Colonic mucosa (tissue), 4 donors: ENCODE measurements around the gene RPS2. TPM values are rescaled to one million over a fixed set of nuclear protein-coding genes. Genes with fewer than 3 reads are reported as not detected.

Experiments
- DNase-seq: peaks from one replicate; pipeline ENCODE4 v3.0.0-alpha.2; 2020
- H3K27ac ChIP-seq: fragments of 200-600 bp; one replicate; pipeline ENCODE4 v1.8.0; 2021
- H3K27me3 ChIP-seq: fragments of 200-600 bp; one replicate; pipeline ENCODE4 v1.8.0; 2021
- H3K36me3 ChIP-seq: fragments of 200-600 bp; one replicate; pipeline ENCODE4 v1.8.0; 2021
- H3K4me1 ChIP-seq: fragments of 200-600 bp; one replicate; pipeline ENCODE4 v1.8.0; 2021; ENCODE audit warnings: mild to moderate bottlenecking
- H3K4me3 ChIP-seq: fragments of 200-600 bp; one replicate; pipeline ENCODE4 v1.8.0; 2021
- H3K9ac ChIP-seq, 2 donors: one replicate each; pipeline ENCODE4 v1.7.0; 2013; ENCODE audit warnings: control low read depth in 2 of 2, low read depth in 2 of 2, low read length in 2 of 2
- H3K9me3 ChIP-seq: fragments of 200-600 bp; one replicate; pipeline ENCODE4 v1.8.0; 2021
- intact Hi-C: fragments of 100-400 bp; cut with DNase I; formaldehyde crosslinking; loops from one replicate; pipeline ENCODE4 v1.14.1; 2022
- total RNA-seq, 2 donors: library from RNA; stranded (reverse); fragmentation: NEBNext Ultra II Directional in 1 of 2; extraction: Animal tissue kit (Norgen Biotek cat#: 25700) in 1 of 2; gene quantifications; one replicate each; pipeline ENCODE4 v1.2.1, GENCODE V29; 2021
- TF ChIP-seq, protein P1 (sequence below): fragments of 200-600 bp; IDR thresholded peaks from one replicate; pipeline ENCODE4 v1.8.0; 2022; ENCODE audit warnings: antibody characterized with exemption, mild to moderate bottlenecking
- donor health status: healthy.
- donor health status: DM: no; HTN: no; CAD: no.
- donor health status: DM: no; HTN: no; CAD: no.

RPS2 gene
- total RNA-seq, 2 donors from 2014 or later = 1,996 to 2,736 TPM

DNA sequence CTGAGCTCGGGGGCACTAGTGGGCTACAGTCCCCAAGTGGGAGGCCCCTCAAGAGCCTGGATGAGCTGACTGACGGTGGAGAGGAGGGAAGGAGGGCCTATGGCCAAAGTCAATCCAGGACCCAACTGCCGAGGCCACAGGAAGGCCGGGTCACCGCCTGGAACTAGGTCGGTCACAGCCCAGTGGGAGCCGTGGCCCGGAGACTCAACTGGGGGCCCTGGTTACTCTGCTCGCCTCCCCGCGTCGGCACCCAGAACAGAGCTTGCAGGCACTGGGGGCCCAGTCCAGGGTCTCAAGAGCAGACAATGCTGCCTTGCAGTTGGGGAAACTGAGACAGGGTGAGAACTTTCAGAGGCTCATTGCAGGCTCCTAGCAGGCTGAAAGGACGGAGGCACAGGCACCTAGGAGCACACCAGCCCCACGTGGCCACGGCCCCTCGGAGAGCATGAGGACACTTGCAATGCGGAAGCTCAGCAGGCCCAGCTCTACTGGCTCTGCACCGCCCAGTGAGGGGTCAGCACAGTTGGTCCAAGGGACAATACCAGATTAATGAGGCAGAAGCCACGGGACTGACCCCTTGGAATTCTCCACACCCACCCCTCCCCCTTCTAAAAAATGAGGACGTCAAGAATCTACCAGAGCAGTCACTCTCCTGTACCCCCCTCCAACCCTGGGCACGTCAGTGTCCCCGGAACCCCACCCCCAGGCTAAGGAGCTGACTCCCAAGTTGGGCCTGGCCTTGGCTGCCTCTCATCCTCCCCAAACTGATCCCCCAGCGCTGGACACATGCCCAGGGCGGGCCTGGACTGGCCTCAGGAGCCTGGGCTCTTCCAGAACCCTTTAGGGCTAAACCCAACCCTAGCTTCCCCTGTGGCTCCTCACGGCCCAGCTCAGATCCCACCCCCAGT, 48.6 kb downstream of the RPS2 start:
- Histone ChIP-seq H3K27ac (no peak overlapping the region), H3K27me3 (peaks cover 32% of the 10 kb centered on the region), H3K9me3 (no peaks in the 10 kb centered on the region), H3K36me3 (no peaks in the 10 kb centered on the region), H3K4me3 (no peak overlapping the region), H3K4me1 (peaks cover 12% of the 10 kb centered on the region), H3K9ac (no peak overlapping the region)
- TF ChIP-seq, protein P1, sequence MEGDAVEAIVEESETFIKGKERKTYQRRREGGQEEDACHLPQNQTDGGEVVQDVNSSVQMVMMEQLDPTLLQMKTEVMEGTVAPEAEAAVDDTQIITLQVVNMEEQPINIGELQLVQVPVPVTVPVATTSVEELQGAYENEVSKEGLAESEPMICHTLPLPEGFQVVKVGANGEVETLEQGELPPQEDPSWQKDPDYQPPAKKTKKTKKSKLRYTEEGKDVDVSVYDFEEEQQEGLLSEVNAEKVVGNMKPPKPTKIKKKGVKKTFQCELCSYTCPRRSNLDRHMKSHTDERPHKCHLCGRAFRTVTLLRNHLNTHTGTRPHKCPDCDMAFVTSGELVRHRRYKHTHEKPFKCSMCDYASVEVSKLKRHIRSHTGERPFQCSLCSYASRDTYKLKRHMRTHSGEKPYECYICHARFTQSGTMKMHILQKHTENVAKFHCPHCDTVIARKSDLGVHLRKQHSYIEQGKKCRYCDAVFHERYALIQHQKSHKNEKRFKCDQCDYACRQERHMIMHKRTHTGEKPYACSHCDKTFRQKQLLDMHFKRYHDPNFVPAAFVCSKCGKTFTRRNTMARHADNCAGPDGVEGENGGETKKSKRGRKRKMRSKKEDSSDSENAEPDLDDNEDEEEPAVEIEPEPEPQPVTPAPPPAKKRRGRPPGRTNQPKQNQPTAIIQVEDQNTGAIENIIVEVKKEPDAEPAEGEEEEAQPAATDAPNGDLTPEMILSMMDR = no peak
- intact Hi-C loops = no loop called here
- DNase-seq = no peak

DNA sequence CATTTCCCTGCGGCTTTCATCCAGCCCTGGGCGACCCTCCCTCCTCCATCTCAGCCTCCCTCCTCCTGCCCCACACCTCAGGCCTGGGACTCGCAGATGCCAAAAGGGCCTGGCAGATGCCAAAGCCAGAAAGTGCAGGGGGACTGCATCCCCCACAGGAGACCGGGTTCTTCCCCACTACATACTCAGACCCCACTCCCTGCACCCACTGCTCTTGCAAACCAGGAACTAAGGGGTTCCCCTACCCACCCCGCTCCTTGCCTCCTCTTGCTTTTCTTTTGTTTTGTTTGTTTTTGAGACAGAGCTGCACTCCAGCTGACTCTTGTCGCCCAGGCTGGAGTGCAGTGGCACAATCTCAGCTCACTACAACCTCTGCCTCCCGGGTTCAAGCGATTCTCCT, 49.6 kb downstream of the RPS2 start:
- H3K36me3 ChIP-seq = no peaks in the 10 kb centered on the region
- TF ChIP-seq, protein P1 = no peak
- no peaks in the 10 kb centered on the region for H3K9me3 ChIP-seq
- peaks cover 28% of the 10 kb centered on the region for H3K27me3 ChIP-seq
- H3K27ac ChIP-seq = no peak overlapping the region
- intact Hi-C loops = no loop called here
- peaks cover 12% of the 10 kb centered on the region for H3K4me1 ChIP-seq
- DNase-seq = no peak
- no peak overlapping the region for H3K4me3 ChIP-seq
- H3K9ac ChIP-seq = no peak overlapping the region

DNA sequence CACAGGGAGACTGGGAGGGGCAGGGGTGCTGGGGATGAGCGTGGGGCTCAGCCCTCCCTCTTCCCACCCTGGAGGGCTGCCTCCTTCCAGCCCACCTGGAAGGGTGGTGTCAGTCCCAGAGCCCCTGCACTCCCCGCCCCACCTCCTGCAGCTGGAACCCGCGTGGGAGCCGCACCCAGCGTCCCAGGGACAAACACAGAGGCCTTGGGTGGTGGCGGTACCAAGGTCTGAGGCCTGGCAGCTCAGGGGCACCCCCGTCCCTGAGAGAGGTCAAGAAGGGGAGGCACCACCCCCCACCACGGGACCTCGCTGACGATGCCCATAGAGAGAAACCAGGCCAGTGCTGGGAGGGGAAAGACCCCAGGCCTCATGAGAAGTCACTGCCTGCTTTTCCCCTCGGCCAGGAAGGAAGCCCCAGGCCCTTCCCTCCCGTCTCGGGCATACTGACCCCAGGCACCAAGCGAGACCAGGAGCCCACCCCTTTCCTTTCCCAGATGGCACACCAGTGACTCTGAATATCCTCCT, 50.5 kb downstream of the RPS2 start:
- intact Hi-C loops = no loop called here
- peaks cover 12% of the 10 kb centered on the region for H3K4me1 ChIP-seq
- peaks cover 21% of the 10 kb centered on the region for H3K27me3 ChIP-seq
- no peaks in the 10 kb centered on the region for H3K9me3 ChIP-seq
- TF ChIP-seq, protein P1 = no peak
- no peak overlapping the region for H3K27ac ChIP-seq
- DNase-seq = peak; percentile 56
- H3K36me3 ChIP-seq = no peaks in the 10 kb centered on the region
- H3K9ac ChIP-seq = peak overlapping the region; percentile 8 to 70
- no peak overlapping the region for H3K4me3 ChIP-seq

DNA sequence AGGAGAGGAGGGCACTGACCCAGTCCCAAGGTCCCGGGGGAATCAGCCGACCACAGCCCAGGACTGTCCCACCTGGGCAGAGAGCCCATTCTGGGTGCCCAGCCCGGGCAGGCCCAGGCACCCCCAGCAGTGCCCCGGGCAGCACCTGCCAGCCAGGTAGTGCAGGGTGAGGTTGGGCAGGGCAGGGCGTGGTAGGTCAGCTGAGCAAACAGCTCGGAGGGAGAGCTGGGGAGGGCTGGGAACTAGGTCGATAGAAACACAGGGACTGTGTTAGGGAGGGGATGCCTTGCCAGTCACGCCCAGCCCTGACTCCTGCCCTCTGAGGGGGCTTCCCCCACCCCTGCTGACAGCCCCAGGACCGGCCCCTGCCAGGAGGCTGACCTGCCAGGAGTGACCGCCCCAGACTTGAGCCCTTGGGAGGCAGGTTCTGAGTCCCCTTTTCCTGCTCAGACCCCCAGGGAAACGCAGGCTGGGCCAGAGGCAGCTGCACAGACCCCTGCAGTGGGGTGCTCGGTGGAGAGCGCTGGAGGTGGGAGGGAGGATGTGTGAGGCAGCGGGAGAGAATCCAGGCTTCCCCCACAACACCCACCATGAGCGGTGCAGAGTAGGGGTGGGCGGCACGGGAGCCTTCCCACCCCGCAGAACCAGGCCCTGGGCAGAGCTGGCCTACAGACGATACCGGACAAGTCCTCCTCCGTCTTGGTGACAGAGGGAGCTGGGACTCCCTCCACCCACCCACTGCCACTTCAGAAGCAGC, 51.1 kb downstream of the RPS2 start:
- H3K27me3 ChIP-seq = peaks cover 14% of the 10 kb centered on the region
- no peak overlapping the region for H3K4me3 ChIP-seq
- peak overlapping the region; percentile 8 to 70 for H3K9ac ChIP-seq

DNA sequence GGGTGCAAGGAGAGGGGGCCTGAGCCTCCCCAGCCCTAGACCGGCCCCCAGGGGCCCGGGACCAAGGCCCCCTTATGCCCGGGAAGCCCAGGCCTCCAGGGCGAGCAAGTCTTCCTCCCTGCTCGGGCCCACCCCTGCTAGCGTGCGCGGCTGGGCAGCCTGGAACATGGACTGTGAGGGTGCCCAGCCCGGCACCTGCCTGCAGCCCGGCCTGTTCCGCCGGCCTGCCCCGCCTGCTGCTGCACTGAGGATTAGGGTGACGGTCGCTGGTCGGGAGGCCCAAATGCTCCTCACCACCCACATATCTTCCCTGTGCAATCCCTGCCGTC, 52.4 kb downstream of the RPS2 start:
- Histone ChIP-seq H3K9me3 (no peaks in the 10 kb centered on the region), H3K9ac (no peak overlapping the region), H3K4me1 (peaks cover 12% of the 10 kb centered on the region), H3K27ac (no peak overlapping the region), H3K36me3 (no peaks in the 10 kb centered on the region), H3K4me3 (no peak overlapping the region), H3K27me3 (peaks cover 5% of the 10 kb centered on the region)
- TF ChIP-seq, protein P1 = no peak
- DNase-seq = no peak
- intact Hi-C loops = no loop called here

More for the DNA sequence above, 51.1 kb downstream of the RPS2 start:
- H3K9me3 ChIP-seq = no peaks in the 10 kb centered on the region
- peaks cover 12% of the 10 kb centered on the region for H3K4me1 ChIP-seq
- H3K36me3 ChIP-seq = no peaks in the 10 kb centered on the region
- DNase-seq = peak; percentile 94
- H3K27ac ChIP-seq = peak overlapping the region; percentile 32
- TF ChIP-seq, protein P1 = no peak
- intact Hi-C loops = no loop called here

Other genes with a start within 250 kb of the RPS2 start
- 10 to 100 TPM; 61.3 to 79.7 TPM for gene NME3, start 193.3 kb downstream of the RPS2 start, total RNA-seq
- 10 to 100 TPM; 16.7 to 30.6 TPM for gene EME2, start 192.0 kb downstream of the RPS2 start, total RNA-seq
- 100 to 1,000 TPM; 106 to 227 TPM for gene MRPS34, start 191.7 kb downstream of the RPS2 start, total RNA-seq
- 10 to 100 TPM; 32.7 to 35.9 TPM for gene SPSB3, start 182.3 kb downstream of the RPS2 start, total RNA-seq
- 10 to 100 TPM; 30.0 to 72.8 TPM for gene NUBP2, start 181.9 kb downstream of the RPS2 start, total RNA-seq
- gene IGFALS, start 171.1 kb downstream of the RPS2 start, total RNA-seq = 1 to 10 TPM; 5.7 to 7.0 TPM
- gene HAGH, start 138.0 kb downstream of the RPS2 start, total RNA-seq = 10 to 100 TPM; 61.9 to 64.7 TPM
- 10 to 100 TPM; 55.5 to 73.9 TPM for gene FAHD1, start 137.6 kb downstream of the RPS2 start, total RNA-seq
- under 1 TPM in 1 of 2 donors, not detected in 1; 0.27 TPM for gene MEIOB, start 92.7 kb downstream of the RPS2 start, total RNA-seq
- gene HS3ST6, start 46.4 kb downstream of the RPS2 start, total RNA-seq = under 1 TPM; 0.59 to 0.82 TPM
- gene MSRB1, start 21.6 kb downstream of the RPS2 start, total RNA-seq = 10 to 100 TPM; 33.0 to 61.2 TPM
- not detected for gene RPL3L, start 10.1 kb downstream of the RPS2 start, total RNA-seq
- gene NDUFB10, start 5.3 kb downstream of the RPS2 start, total RNA-seq = 100 to 1,000 TPM; 219 to 272 TPM
- gene RNF151, start 2.0 kb upstream of the RPS2 start, total RNA-seq = not detected
- gene TBL3, start 7.2 kb upstream of the RPS2 start, total RNA-seq = 10 to 100 TPM; 19.4 to 43.1 TPM
- gene NOXO1, start 16.6 kb upstream of the RPS2 start, total RNA-seq = 10 to 100 TPM; 43.9 to 80.1 TPM
- 10 to 100 TPM; 76.6 to 79.5 TPM for gene GFER, start 19.4 kb upstream of the RPS2 start, total RNA-seq
- 1 to 10 TPM; 1.5 to 1.9 TPM for gene SYNGR3, start 25.1 kb upstream of the RPS2 start, total RNA-seq
- gene ZNF598, start 45.0 kb upstream of the RPS2 start, total RNA-seq = 10 to 100 TPM; 45.4 to 64.3 TPM
- 1 to 10 TPM; 3.5 to 3.8 TPM for gene NPW, start 55.0 kb upstream of the RPS2 start, total RNA-seq
- 10 to 100 TPM; 64.0 to 77.9 TPM for gene NHERF2, start 62.1 kb upstream of the RPS2 start, total RNA-seq
- gene NTHL1, start 83.0 kb upstream of the RPS2 start, total RNA-seq = 10 to 100 TPM; 30.1 to 96.8 TPM
- 100 to 1,000 TPM in 1 of 2 donors, 10 to 100 TPM in 1; 75.3 to 143 TPM for gene TSC2, start 83.2 kb upstream of the RPS2 start, total RNA-seq
- 10 to 100 TPM; 48.2 to 83.5 TPM for gene PKD1, start 171.1 kb upstream of the RPS2 start, total RNA-seq
- gene RAB26, start 183.8 kb upstream of the RPS2 start, total RNA-seq = 10 to 100 TPM; 18.2 to 24.5 TPM
- 100 to 1,000 TPM; 102 to 131 TPM for gene TRAF7, start 191.0 kb upstream of the RPS2 start, total RNA-seq
- under 1 TPM; 0.07 to 0.27 TPM for gene CASKIN1, start 231.8 kb upstream of the RPS2 start, total RNA-seq
- 10 to 100 TPM; 26.5 to 53.5 TPM for gene MLST8, start 240.6 kb upstream of the RPS2 start, total RNA-seq
- 10 to 100 TPM in 1 of 2 donors, 1 to 10 TPM in 1; 7.7 to 15.2 TPM for gene BRICD5, start 246.0 kb upstream of the RPS2 start, total RNA-seq